Colon (tissue), 2 donors: ENCODE results near the gene DPYSL5.

Experiments
- FAIRE-seq: peaks from 2 replicates; lab custom pipeline; 2012; peaks lifted over from hg19 to GRCh38; lab: Jason Lieb, UNC
- donor health status: control.
- donor health status: control.

The DPYSL5 gene

DNA sequence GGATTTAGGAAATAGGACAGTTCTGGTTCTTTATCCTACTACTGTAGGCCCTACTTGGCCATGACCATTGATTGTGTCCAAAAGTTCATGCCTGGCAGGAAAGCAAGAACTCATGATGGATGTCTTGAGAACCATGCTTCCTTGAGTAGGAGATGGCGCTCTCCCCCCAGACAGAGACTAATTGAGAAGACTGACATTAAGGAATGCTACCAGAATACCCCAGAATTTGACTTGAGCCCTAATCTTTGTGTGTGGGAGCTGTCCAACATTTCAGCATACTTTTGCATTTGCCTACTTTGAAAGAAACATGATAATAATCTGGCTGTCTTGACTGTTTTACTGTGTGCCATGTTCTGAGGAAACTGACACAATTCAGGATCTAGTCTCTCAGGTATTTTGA, 145.8 kb downstream of the DPYSL5 start:
- no peak for FAIRE-seq

GRCh38 chr2:26994983-26995382, 147.1 kb downstream of the DPYSL5 start:
- no peak for FAIRE-seq

DNA sequence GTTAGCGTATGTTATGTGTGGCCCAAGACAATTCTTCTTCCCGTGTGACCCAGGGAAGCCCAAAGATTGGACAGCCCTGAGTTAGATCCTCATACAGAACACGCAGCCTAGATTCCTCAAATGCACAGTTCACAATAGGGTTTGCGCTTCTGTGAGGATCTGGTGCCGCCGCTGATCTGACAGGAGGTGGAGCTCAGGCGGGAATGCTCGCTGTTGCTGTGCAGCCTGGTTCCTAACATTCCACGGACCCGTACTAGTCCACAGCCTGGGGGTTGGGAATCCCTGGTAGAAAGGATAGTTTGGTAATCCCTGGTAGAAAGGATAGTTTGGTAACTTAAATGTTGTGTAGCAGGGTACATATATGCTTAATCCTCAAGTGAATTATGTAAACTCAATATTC, 149.5 kb downstream of the DPYSL5 start:
- no peak for FAIRE-seq

DNA sequence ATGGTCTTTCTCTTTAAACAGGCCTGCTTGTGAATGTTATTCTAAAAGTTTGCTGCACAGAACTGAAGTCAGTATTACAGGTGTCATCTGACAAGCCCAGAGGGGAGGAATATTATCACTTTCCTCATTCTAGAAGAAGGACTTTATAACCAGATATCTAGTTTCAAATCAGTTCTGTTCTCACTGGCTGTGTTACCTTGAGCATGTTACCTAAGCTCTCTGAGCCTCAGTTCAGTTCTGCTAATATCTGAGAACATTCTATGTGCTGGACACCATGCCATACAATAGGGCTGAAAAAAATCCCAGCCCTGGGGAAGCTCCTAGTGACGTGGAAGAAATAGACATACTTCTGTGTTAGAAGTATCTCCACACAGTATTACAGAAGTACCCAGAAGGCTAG, 150.4 kb downstream of the DPYSL5 start:
- FAIRE-seq: no peak
